Neural progenitor cell (in vitro differentiated cells): ENCODE measurements around the gene MGAT4A.

Experiments used
- CTCF ChIP-seq: fragments of 200-600 bp; sonication (generic); IDR thresholded peaks from 2 replicates; pipeline ENCODE4 v1.5.1; 2017; ENCODE audit warnings: antibody characterized with exemption, mild to moderate bottlenecking
- EZH2 ChIP-seq: fragments of 200-600 bp; sonication (generic); IDR thresholded peaks from 2 replicates; pipeline ENCODE4 v1.6.1; 2017; ENCODE audit warnings: antibody characterized with exemption, mild to moderate bottlenecking, moderate library complexity

GRCh38 chr2:98746426-98746825 lies 15.5 kb upstream of the MGAT4A start:
- TF ChIP-seq CTCF (no peak), EZH2 (no peak)
